Fibroblast of lung (primary cell): ENCODE measurements around the gene ZNF594.
"Not testable (repeated sequence)": the region's sequence is repeated elsewhere in the genome, so short reads cannot be mapped to it uniquely, and the experiment has no call there.

Experiments used
- CTCF ChIP-seq, 2 donors: IDR thresholded peaks in 1 of 2; conservative IDR thresholded peaks in 1 of 2; 1 replicate in 1 of 2; 2 replicates in 1 of 2; pipeline ENCODE4 v1.5.1; 2011 to 2012; ENCODE audit warnings: low read length in 2 of 2, control low read depth in 1 of 2, inconsistent platforms in 1 of 2, low read depth in 1 of 2, mild to moderate bottlenecking in 1 of 2
- EZH2 ChIP-seq: IDR thresholded peaks from 2 replicates; pipeline ENCODE4 v1.5.1; 2012; ENCODE audit warnings: low read length, control low read depth, mild to moderate bottlenecking; ENCODE audit errors: missing control alignments

- TF ChIP-seq CTCF (conservative IDR thresholded peaks at IDR 0.05 in 1 of 2, IDR thresholded peaks at IDR 0.05 in 1 of 2; ENCODE audit: low read depth in 1 of 2, low read length in 2 of 2); EZH2: not testable (repeated sequence)
These were observed 57.7 kb downstream of the ZNF594 start for GRCh38 chr17:5133961-5134360.
